HepG2 (cell line): ENCODE results near the gene ANKRD44. TPM values are rescaled to one million over a fixed set of nuclear protein-coding genes. Genes with fewer than 3 reads are reported as not detected.

Source experiments
- ATAC-seq: fragments of 200-7000 bp; cut with Tn5 transposase; 3 replicates; pipeline ENCODE4 v1.9.1; 2020; ENCODE audit warnings: mild to moderate bottlenecking, moderate library complexity
- BruUV-seq: library from RNA; stranded (reverse); fragments of 400-500 nt; replicated peaks from 2 replicates; lab custom pipeline; 2021; lab: Mats Ljungman, UMichigan
- CTCF ChIA-PET: fragments of 300-600 bp; formaldehyde crosslinking; extraction: SDS; loops from one replicate; lab custom pipeline; 2021; ENCODE audit warnings: low total read pairs, inconsistent platforms, low intra/inter-chr PET ratio; lab: Yijun Ruan, JAX
- POLR2A ChIA-PET: fragments of 350-600 bp; sonication (Branson Sonifier 250); formaldehyde crosslinking; loops from one replicate; lab custom pipeline; 2020; ENCODE audit warnings: antibody characterized with exemption, inconsistent platforms; lab: Yijun Ruan, JAX
- DNase-seq: peaks from one replicate; pipeline ENCODE4 v3.0.0-alpha.2; 2015; ENCODE audit warnings: low spot score
- FAIRE-seq: peaks from 3 replicates; lab custom pipeline; 2011; peaks lifted over from hg19 to GRCh38; lab: Jason Lieb, UNC
- H2AFZ ChIP-seq: one replicate; pipeline ENCODE4 v1.6.1; 2011; ENCODE audit warnings: low read length, inconsistent platforms
- H3K27ac ChIP-seq: fragments of 300-600 bp; 3 replicates; pipeline ENCODE4 v1.8.0; 2011; ENCODE audit warnings: mixed run types, mild to moderate bottlenecking, mixed read lengths, low read length, inconsistent platforms; ENCODE audit not compliant: insufficient read depth; ENCODE audit errors: extremely low read length
- H3K27me3 ChIP-seq, 2 experiments: fragments of 200-600 bp in 1 of 2; 2 replicates in 1 of 2; 3 replicates in 1 of 2; pipeline versions ENCODE4 v1.6.0 to v1.8.0; 2011; ENCODE audit warnings: low read length in 2 of 2, mild to moderate bottlenecking in 2 of 2, moderate library complexity in 2 of 2, inconsistent platforms in 1 of 2; ENCODE audit not compliant: insufficient read depth in 2 of 2, control insufficient read depth in 1 of 2
- H3K36me3 ChIP-seq, 2 experiments: fragments of 200-600 bp in 1 of 2; replicated peaks in 1 of 2; 2 replicates in 1 of 2; 3 replicates in 1 of 2; pipeline versions ENCODE4 v1.5.1 to v1.8.0; 2011; ENCODE audit warnings: low read length in 2 of 2, inconsistent platforms in 1 of 2; ENCODE audit not compliant: insufficient read depth in 2 of 2, control insufficient read depth in 1 of 2
- H3K4me1 ChIP-seq: 2 replicates; pipeline ENCODE4 v1.5.1; 2012; ENCODE audit warnings: low read length, inconsistent platforms; ENCODE audit not compliant: insufficient read depth
- H3K4me2 ChIP-seq: 2 replicates; pipeline ENCODE4 v1.6.0; 2011; ENCODE audit warnings: low read depth, low read length, inconsistent platforms
- H3K4me3 ChIP-seq, 3 experiments: fragments of 200-600 bp in 1 of 3; sonication (generic), shearing (Covaris generic) in 1 of 3; replicated peaks in 1 of 3; 2 replicates each; pipeline ENCODE4 v1.5.1; 2011 to 2016; ENCODE audit warnings: low read length in 3 of 3, inconsistent platforms in 2 of 3, low read depth in 2 of 3, mild to moderate bottlenecking in 2 of 3, control low read depth in 1 of 3, mixed read lengths in 1 of 3; ENCODE audit not compliant: insufficient read depth in 1 of 3
- H3K79me2 ChIP-seq: one replicate; pipeline ENCODE4 v1.6.1; 2011; ENCODE audit warnings: low read length, inconsistent platforms; ENCODE audit not compliant: insufficient read depth
- H3K9ac ChIP-seq: 2 replicates; pipeline ENCODE4 v1.6.0; 2011; ENCODE audit warnings: mild to moderate bottlenecking, low read depth, low read length, inconsistent platforms; ENCODE audit not compliant: insufficient read depth
- H3K9me3 ChIP-seq: 2 replicates; pipeline ENCODE4 v1.5.1; 2012; ENCODE audit warnings: mild to moderate bottlenecking, low read length
- H4K20me1 ChIP-seq: 2 replicates; pipeline ENCODE4 v1.6.0; 2011; ENCODE audit warnings: inconsistent platforms, mild to moderate bottlenecking, low read length, moderate library complexity; ENCODE audit not compliant: insufficient read depth
- AGO2 ChIP-seq: fragments of 200-400 bp; formaldehyde crosslinking; optimal IDR thresholded peaks from 2 replicates; pipeline ENCODE3; 2017; ENCODE audit warnings: mild to moderate bottlenecking, low read depth, low read length, moderate library complexity
- ARID3A ChIP-seq: IDR thresholded peaks from 2 replicates; pipeline ENCODE4 v1.6.1; 2012; ENCODE audit warnings: low read depth, low read length, improper control_type of control experiment
- ESRRA ChIP-seq: sonication (generic); formaldehyde crosslinking; IDR thresholded peaks from 2 replicates; pipeline ENCODE4 v1.5.1; 2020; ENCODE audit warnings: mild to moderate bottlenecking, low read depth, missing genetic modification reagents
- KLF16 ChIP-seq, 2 experiments: sonication (generic) in 1 of 2; formaldehyde crosslinking in 1 of 2; IDR thresholded peaks; 2 replicates each; pipeline versions ENCODE4 v1.6.1 to v1.8.0; 2016 to 2023; ENCODE audit warnings: missing genetic modification reagents in 2 of 2, missing compliant biosample characterization in 1 of 2
- MXD4 ChIP-seq: IDR thresholded peaks from 2 replicates; pipeline ENCODE4 v1.6.1; 2016; ENCODE audit warnings: mild to moderate bottlenecking, missing biosample characterization, missing genetic modification reagents
- NFATC3 ChIP-seq: sonication (generic); formaldehyde crosslinking; IDR thresholded peaks from 2 replicates; pipeline ENCODE4 v1.5.1; 2020; ENCODE audit warnings: mild to moderate bottlenecking, missing genetic modification reagents
- NFE2 ChIP-seq: sonication (generic); formaldehyde crosslinking; IDR thresholded peaks from 2 replicates; pipeline ENCODE4 v1.4.0; 2020; ENCODE audit warnings: missing genetic modification reagents
- PLSCR1 ChIP-seq: sonication (generic); formaldehyde crosslinking; IDR thresholded peaks from 2 replicates; pipeline ENCODE4 v1.5.0; 2020; ENCODE audit warnings: missing genetic modification reagents, mild to moderate bottlenecking, borderline replicate concordance
- SPEN ChIP-seq: sonication (generic); formaldehyde crosslinking; IDR thresholded peaks from 2 replicates; pipeline ENCODE4 v1.5.1; 2020; ENCODE audit warnings: low read depth, mild to moderate bottlenecking, missing genetic modification reagents
- SUZ12 ChIP-seq: fragments of 150-350 bp; IDR thresholded peaks from 2 replicates; pipeline ENCODE4 v1.6.1; 2014; ENCODE audit warnings: low read depth, low read length
- YEATS2 ChIP-seq: sonication (generic); formaldehyde crosslinking; IDR thresholded peaks from 2 replicates; pipeline ENCODE4 v1.4.0; 2020; ENCODE audit warnings: missing genetic modification reagents, borderline replicate concordance
- ZBTB34 ChIP-seq: sonication (generic); formaldehyde crosslinking; IDR thresholded peaks from 2 replicates; pipeline ENCODE4 v1.8.0; 2022; ENCODE audit warnings: mild to moderate bottlenecking, missing genetic modification reagents
- ZNF253 ChIP-seq: sonication (generic); formaldehyde crosslinking; IDR thresholded peaks from 2 replicates; pipeline ENCODE4 v1.8.0; 2022; ENCODE audit warnings: mild to moderate bottlenecking, missing genetic modification reagents, borderline replicate concordance
- ZNF275 ChIP-seq: sonication (generic); formaldehyde crosslinking; IDR thresholded peaks from 2 replicates; pipeline ENCODE4 v1.8.0; 2022; ENCODE audit warnings: missing genetic modification reagents, mild to moderate bottlenecking, inconsistent platforms, borderline replicate concordance
- ZNF282 ChIP-seq: fragments of 450-650 bp; IDR thresholded peaks from 2 replicates; pipeline ENCODE4 v1.6.1; 2018; ENCODE audit not compliant: partially characterized antibody
- ZNF468 ChIP-seq: sonication (generic); formaldehyde crosslinking; IDR thresholded peaks from 2 replicates; pipeline ENCODE4 v1.8.0; 2022; ENCODE audit warnings: mild to moderate bottlenecking, moderate library complexity, missing genetic modification reagents
- ZNF607 ChIP-seq: sonication (generic); formaldehyde crosslinking; IDR thresholded peaks from 2 replicates; pipeline ENCODE4 v1.5.1; 2020; ENCODE audit warnings: missing genetic modification reagents, mild to moderate bottlenecking, borderline replicate concordance
- ZNF674 ChIP-seq: sonication (generic); formaldehyde crosslinking; IDR thresholded peaks from 2 replicates; pipeline ENCODE4 v1.5.0; 2020; ENCODE audit warnings: low read depth, mild to moderate bottlenecking, missing genetic modification reagents
- ZNF7 ChIP-seq: IDR thresholded peaks from 2 replicates; pipeline ENCODE4 v1.6.1; 2016; ENCODE audit warnings: missing biosample characterization, missing genetic modification reagents
- ZNF768 ChIP-seq: sonication (generic); formaldehyde crosslinking; IDR thresholded peaks from 2 replicates; pipeline ENCODE4 v1.4.0; 2020; ENCODE audit warnings: missing genetic modification reagents
- WGBS: methylation state at CpG from one replicate; pipeline ENCODE4 v1.1.6; 2017; ENCODE audit warnings: low lambda C conversion rate; 5-methylcytosine and 5-hydroxymethylcytosine counted together
- in situ Hi-C: cut with HindIII; loops from 2 replicates; pipeline ENCODE4 v1.10.0; 2017; ENCODE audit warnings: low pct_unique_long_range_greater_than_20kb; ENCODE audit not compliant: extremely low pct_ligation_motif_present
- intact Hi-C: fragments of 100-400 bp; cut with micrococcal nuclease; formaldehyde crosslinking; loops from one replicate; pipeline ENCODE4 v1.10.0; 2022; ENCODE audit not compliant: unreplicated experiment
- polyA plus RNA-seq, 8 experiments: library from polyadenylated mRNA; depleted of rRNA in 3 of 8; stranded (reverse) in 7 of 8; unstranded in 1 of 8; fragments of >200 nt; fragmentation: Illumina TruSeq in 4 of 8; extraction: Trizol in 4 of 8; gene quantifications; 2 replicates each; pipeline versions ENCODE4 v1.2.1 to v1.2.3, GENCODE V29; 2011 to 2016; ENCODE audit warnings: low read depth in 4 of 8, missing spikeins in 1 of 8, mixed read lengths in 1 of 8; ENCODE audit not compliant: insufficient read depth in 1 of 8
- total RNA-seq, 5 experiments: library from RNA; depleted of rRNA; stranded (reverse); fragments of >200 nt; fragmentation: Illumina TruSeq; extraction: Trizol; gene quantifications; 2 replicates each; pipeline ENCODE4 v1.2.3, GENCODE V29; 2016; ENCODE audit warnings: low read depth in 1 of 5

ANKRD44 gene
- total and polyA plus RNA-seq, 2 of the 13 experiments (the other 11 are each of a cell fraction or from before 2014, with no cell fraction given) = 0.04 to 0.11 TPM

GRCh38 chr2:197001921-197002320, 308.7 kb downstream of the ANKRD44 start (continued):
- TF ChIP-seq ZBTB34 (CRISPR knock-in tag) (no peak), PLSCR1 (CRISPR knock-in tag) (no peak), AGO2 (no peak), SUZ12 (no peak), ZNF7 (CRISPR knock-in tag) (no peak), ZNF674 (CRISPR knock-in tag) (no peak), NFATC3 (CRISPR knock-in tag) (no peak), ZNF275 (CRISPR knock-in tag) (no peak)

- CTCF ChIA-PET = no interaction called here
- DNase-seq = no peak
- TF ChIP-seq ZNF768 (CRISPR knock-in tag) (no peak), ESRRA (no peak), ZNF253 (CRISPR knock-in tag) (no peak), NFE2 (no peak), ZNF468 (CRISPR knock-in tag) (no peak), SPEN (CRISPR knock-in tag) (no peak), KLF16 (CRISPR knock-in tag; IDR thresholded peaks at IDR 0.05) (no peak), ARID3A (no peak), MXD4 (CRISPR knock-in tag) (no peak), ZNF282 (no peak), ZNF607 (CRISPR knock-in tag) (no peak), YEATS2 (CRISPR knock-in tag) (no peak)
These were observed 314.7 kb downstream of the ANKRD44 start for GRCh38 chr2:196995757-196996314.

More at GRCh38 chr2:196995757-196996314, 314.7 kb downstream of the ANKRD44 start:
- intact Hi-C loops = no loop called here
- WGBS = under 1% methylated on average over 3 of the region's 3 CpGs
- H3K4me1 ChIP-seq = no peaks in the 10 kb centered on the region
- H3K9ac ChIP-seq = no peak overlapping the region
- POLR2A ChIA-PET = no interaction called here
- FAIRE-seq (no peak), ATAC-seq (no peak)
- H3K27ac ChIP-seq = no peak overlapping the region
- no peaks in the 10 kb centered on the region for H3K9me3 ChIP-seq
- no peaks in the 10 kb centered on the region for H4K20me1 ChIP-seq
- no peaks in the 10 kb centered on the region; a peak in 1 of 5 replicates for H3K27me3 ChIP-seq
- no peaks in the 10 kb centered on the region for H3K36me3 ChIP-seq
- no peak overlapping the region for H2AFZ ChIP-seq
- in situ Hi-C loops = no loop called here
- no peak overlapping the region for H3K4me2 ChIP-seq
- no peaks in the 10 kb centered on the region for H3K79me2 ChIP-seq
- no peak overlapping the region for H3K4me3 ChIP-seq
- BruUV-seq = no TSS peak
